HEK293 (cell line): ENCODE measurements around the gene BBOF1.

Experiments
- BCL11A ChIP-seq: fragments of 450-650 bp; formaldehyde crosslinking; IDR thresholded peaks from 2 replicates; pipeline ENCODE4 v1.5.1; 2016; ENCODE audit warnings: low read depth, missing biosample characterization, missing genetic modification characterization
- EGR2 ChIP-seq: fragments of 450-650 bp; formaldehyde crosslinking; IDR thresholded peaks from 2 replicates; pipeline ENCODE4 v1.5.1; 2016; ENCODE audit warnings: low read depth, missing biosample characterization, missing genetic modification characterization
- GLIS1 ChIP-seq: fragments of 450-650 bp; formaldehyde crosslinking; IDR thresholded peaks from 2 replicates; pipeline ENCODE4 v1.5.1; 2016; ENCODE audit warnings: missing biosample characterization, missing genetic modification characterization
- GLIS2 ChIP-seq: fragments of 450-650 bp; formaldehyde crosslinking; IDR thresholded peaks from 2 replicates; pipeline ENCODE4 v1.5.1; 2016; ENCODE audit warnings: missing biosample characterization, missing genetic modification characterization
- IKZF3 ChIP-seq: fragments of 450-650 bp; IDR thresholded peaks from 2 replicates; pipeline ENCODE4 v1.5.0; 2018; ENCODE audit warnings: missing biosample characterization, mild to moderate bottlenecking, missing genetic modification characterization, moderate library complexity
- KLF1 ChIP-seq: fragments of 450-650 bp; formaldehyde crosslinking; IDR thresholded peaks from 2 replicates; pipeline ENCODE4 v1.5.1; 2016; ENCODE audit warnings: missing biosample characterization, missing genetic modification characterization
- OVOL3 ChIP-seq: fragments of 450-650 bp; formaldehyde crosslinking; IDR thresholded peaks from 2 replicates; pipeline ENCODE4 v1.5.1; 2016; ENCODE audit warnings: missing biosample characterization, missing genetic modification characterization
- PRDM1 ChIP-seq: fragments of 450-650 bp; formaldehyde crosslinking; IDR thresholded peaks from 2 replicates; pipeline ENCODE4; 2016; ENCODE audit warnings: missing biosample characterization, missing genetic modification characterization
- REST ChIP-seq: fragments of 450-650 bp; formaldehyde crosslinking; IDR thresholded peaks from 2 replicates; pipeline ENCODE4 v1.5.1; 2016; ENCODE audit warnings: missing biosample characterization, missing genetic modification characterization
- TCF7L2 ChIP-seq: IDR thresholded peaks from 2 replicates; pipeline ENCODE4 v1.6.1; 2011; ENCODE audit warnings: low read depth, mild to moderate bottlenecking, inconsistent platforms, low read length, moderate library complexity, borderline replicate concordance
- YY2 ChIP-seq: fragments of 450-650 bp; formaldehyde crosslinking; IDR thresholded peaks from 2 replicates; pipeline ENCODE4 v1.5.1; 2016; ENCODE audit warnings: missing biosample characterization, missing genetic modification characterization
- ZEB2 ChIP-seq: fragments of 450-650 bp; formaldehyde crosslinking; IDR thresholded peaks from 2 replicates; pipeline ENCODE4 v1.5.1; 2016; ENCODE audit warnings: missing biosample characterization, missing genetic modification characterization
- ZNF114 ChIP-seq: fragments of 450-650 bp; formaldehyde crosslinking; IDR thresholded peaks from 2 replicates; pipeline ENCODE4 v1.5.0; 2017; ENCODE audit warnings: missing biosample characterization, missing genetic modification characterization
- ZNF2 ChIP-seq: fragments of 450-650 bp; formaldehyde crosslinking; IDR thresholded peaks from 2 replicates; pipeline ENCODE4 v1.5.1; 2016; ENCODE audit warnings: missing biosample characterization, missing genetic modification characterization
- ZNF24 ChIP-seq: fragments of 450-650 bp; formaldehyde crosslinking; IDR thresholded peaks from 2 replicates; pipeline ENCODE4 v1.5.1; 2016; ENCODE audit warnings: missing biosample characterization, missing genetic modification characterization
- ZNF274 ChIP-seq, 2 experiments: fragments of 200-500 bp in 1 of 2; fragments of 450-650 bp in 1 of 2; sonication (Bioruptor generic) in 1 of 2; formaldehyde crosslinking in 1 of 2; IDR thresholded peaks; 2 replicates each; pipeline versions ENCODE4 v1.5.1 to v1.6.1; 2014 to 2016; ENCODE audit warnings: borderline replicate concordance in 1 of 2, inconsistent platforms in 1 of 2, low read length in 1 of 2, missing biosample characterization in 1 of 2, missing genetic modification characterization in 1 of 2
- ZNF311 ChIP-seq: fragments of 450-650 bp; formaldehyde crosslinking; IDR thresholded peaks from 2 replicates; pipeline ENCODE4 v1.5.1; 2017; ENCODE audit warnings: missing biosample characterization, missing genetic modification characterization, borderline replicate concordance
- ZNF366 ChIP-seq: fragments of 450-650 bp; formaldehyde crosslinking; conservative IDR thresholded peaks from 2 replicates; pipeline ENCODE4 v1.5.1; 2016; ENCODE audit warnings: missing biosample characterization, missing genetic modification characterization
- ZNF391 ChIP-seq: fragments of 450-650 bp; formaldehyde crosslinking; IDR thresholded peaks from 2 replicates; pipeline ENCODE4 v1.5.1; 2016; ENCODE audit warnings: low read depth, missing biosample characterization, missing genetic modification characterization, borderline replicate concordance
- ZNF416 ChIP-seq: fragments of 450-650 bp; formaldehyde crosslinking; IDR thresholded peaks from 2 replicates; pipeline ENCODE4 v1.5.1; 2016; ENCODE audit warnings: missing biosample characterization, missing genetic modification characterization
- ZNF433 ChIP-seq: fragments of 450-650 bp; formaldehyde crosslinking; IDR thresholded peaks from 2 replicates; pipeline ENCODE4 v1.5.1; 2016; ENCODE audit warnings: missing biosample characterization, missing genetic modification characterization, low read depth
- ZNF514 ChIP-seq: fragments of 450-650 bp; formaldehyde crosslinking; IDR thresholded peaks from 2 replicates; pipeline ENCODE4 v1.5.1; 2016; ENCODE audit warnings: missing biosample characterization, missing genetic modification characterization
- ZNF558 ChIP-seq: fragments of 450-650 bp; formaldehyde crosslinking; IDR thresholded peaks from 2 replicates; pipeline ENCODE4 v1.5.1; 2016; ENCODE audit warnings: missing biosample characterization, missing genetic modification characterization
- ZNF658 ChIP-seq: fragments of 450-650 bp; formaldehyde crosslinking; IDR thresholded peaks from 2 replicates; pipeline ENCODE4; 2016; ENCODE audit warnings: missing biosample characterization, missing genetic modification characterization
- ZNF660 ChIP-seq: fragments of 450-650 bp; IDR thresholded peaks from 2 replicates; pipeline ENCODE4 v1.5.1; 2018; ENCODE audit warnings: missing biosample characterization, mild to moderate bottlenecking, missing genetic modification characterization
- ZNF704 ChIP-seq: fragments of 450-650 bp; formaldehyde crosslinking; IDR thresholded peaks from 2 replicates; pipeline ENCODE4 v1.5.1; 2016; ENCODE audit warnings: missing biosample characterization, missing genetic modification characterization
- TF ChIP-seq, protein P1 (sequence below): fragments of 450-650 bp; formaldehyde crosslinking; IDR thresholded peaks from 2 replicates; pipeline ENCODE4 v1.5.1; 2016; ENCODE audit warnings: missing biosample characterization, missing genetic modification characterization, low read depth

BBOF1 gene

DNA sequence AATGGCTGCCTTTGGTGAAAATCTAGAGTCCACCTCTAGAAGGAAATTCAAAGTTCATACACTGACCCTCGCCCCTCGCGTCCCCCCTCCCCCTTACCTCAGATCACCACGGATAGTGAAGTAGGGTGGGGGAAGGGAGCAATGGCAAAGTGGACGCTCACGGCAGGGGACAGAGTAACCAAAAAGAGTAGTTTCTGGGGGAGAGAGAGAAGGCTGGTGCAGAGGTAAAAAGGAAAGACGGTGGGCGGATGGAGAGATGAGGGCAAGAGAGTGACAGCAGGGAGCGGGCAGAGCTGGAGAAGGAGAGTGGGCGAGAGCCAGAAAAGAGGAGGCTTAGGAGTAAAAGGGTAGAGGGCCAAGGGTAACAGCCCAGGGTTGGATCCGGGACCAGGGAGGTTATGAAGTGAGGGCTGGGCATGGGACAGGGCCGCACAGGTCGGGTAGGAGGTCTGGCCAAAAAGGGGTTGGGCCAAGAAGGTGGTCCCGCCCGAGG lies 64.7 kb downstream of the BBOF1 start (continued):
- TF ChIP-seq REST (tag by site-specific recombination) (0 out of 2 replicates have a peak, but pooled peaks have one; percentile 20), ZNF114 (tag by site-specific recombination) (no peak), ZNF274 (IDR thresholded peaks at IDR 0.05; ENCODE audit: low read length) (no peak), ZNF274 (tag by site-specific recombination; IDR thresholded peaks at IDR 0.05; ENCODE audit: borderline replicate concordance) (no peak), ZNF660 (tag by site-specific recombination) (no peak), GLIS2 (tag by site-specific recombination) (no peak), KLF1 (no peak), ZNF704 (tag by site-specific recombination) (no peak), ZNF391 (tag by site-specific recombination) (0 out of 2 replicates have a peak, but pooled peaks have one; percentile 86), ZNF558 (tag by site-specific recombination) (no peak), IKZF3 (no peak), ZNF2 (tag by site-specific recombination) (peak; percentile 64; the same call in 1 of the 2 replicates), ZNF366 (tag by site-specific recombination) (peak; percentile 74), OVOL3 (no peak), ZNF433 (no peak), ZNF658 (tag by site-specific recombination) (no peak), EGR2 (tag by site-specific recombination) (peak; percentile 64), YY2 (tag by site-specific recombination) (no peak), ZNF514 (tag by site-specific recombination) (no peak), TCF7L2 (no peak), ZNF416 (no peak), PRDM1 (tag by site-specific recombination) (peak; percentile 57), ZNF24 (tag by site-specific recombination) (0 out of 2 replicates have a peak, but pooled peaks have one; percentile 20), ZNF311 (tag by site-specific recombination) (no peak), GLIS1 (tag by site-specific recombination) (0 out of 2 replicates have a peak, but pooled peaks have one; percentile 6), BCL11A (tag by site-specific recombination) (no peak), ZEB2 (tag by site-specific recombination) (no peak)
- TF ChIP-seq, protein P1, sequence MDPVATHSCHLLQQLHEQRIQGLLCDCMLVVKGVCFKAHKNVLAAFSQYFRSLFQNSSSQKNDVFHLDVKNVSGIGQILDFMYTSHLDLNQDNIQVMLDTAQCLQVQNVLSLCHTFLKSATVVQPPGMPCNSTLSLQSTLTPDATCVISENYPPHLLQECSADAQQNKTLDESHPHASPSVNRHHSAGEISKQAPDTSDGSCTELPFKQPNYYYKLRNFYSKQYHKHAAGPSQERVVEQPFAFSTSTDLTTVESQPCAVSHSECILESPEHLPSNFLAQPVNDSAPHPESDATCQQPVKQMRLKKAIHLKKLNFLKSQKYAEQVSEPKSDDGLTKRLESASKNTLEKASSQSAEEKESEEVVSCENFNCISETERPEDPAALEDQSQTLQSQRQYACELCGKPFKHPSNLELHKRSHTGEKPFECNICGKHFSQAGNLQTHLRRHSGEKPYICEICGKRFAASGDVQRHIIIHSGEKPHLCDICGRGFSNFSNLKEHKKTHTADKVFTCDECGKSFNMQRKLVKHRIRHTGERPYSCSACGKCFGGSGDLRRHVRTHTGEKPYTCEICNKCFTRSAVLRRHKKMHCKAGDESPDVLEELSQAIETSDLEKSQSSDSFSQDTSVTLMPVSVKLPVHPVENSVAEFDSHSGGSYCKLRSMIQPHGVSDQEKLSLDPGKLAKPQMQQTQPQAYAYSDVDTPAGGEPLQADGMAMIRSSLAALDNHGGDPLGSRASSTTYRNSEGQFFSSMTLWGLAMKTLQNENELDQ (tag by site-specific recombination), result no peak
